Vagina (tissue), 2 donors: ENCODE data around the gene PAWR.

Source experiments
- POLR2A ChIP-seq, 2 donors: fragments of 450-650 bp; IDR thresholded peaks; one replicate each; pipeline ENCODE4 v1.6.1; 2017; ENCODE audit warnings: antibody characterized with exemption in 2 of 2, mild to moderate bottlenecking in 2 of 2, moderate library complexity in 2 of 2
- TF ChIP-seq, protein P1 (sequence below), 3 experiments: fragments of 450-650 bp in 2 of 3; fragments of 200-600 bp in 1 of 3; sonication (generic) in 1 of 3; IDR thresholded peaks; one replicate each; pipeline ENCODE4 v1.5.1; 2017 to 2019; ENCODE audit warnings: antibody characterized with exemption in 3 of 3, mild to moderate bottlenecking in 2 of 3, moderate library complexity in 2 of 3

DNA sequence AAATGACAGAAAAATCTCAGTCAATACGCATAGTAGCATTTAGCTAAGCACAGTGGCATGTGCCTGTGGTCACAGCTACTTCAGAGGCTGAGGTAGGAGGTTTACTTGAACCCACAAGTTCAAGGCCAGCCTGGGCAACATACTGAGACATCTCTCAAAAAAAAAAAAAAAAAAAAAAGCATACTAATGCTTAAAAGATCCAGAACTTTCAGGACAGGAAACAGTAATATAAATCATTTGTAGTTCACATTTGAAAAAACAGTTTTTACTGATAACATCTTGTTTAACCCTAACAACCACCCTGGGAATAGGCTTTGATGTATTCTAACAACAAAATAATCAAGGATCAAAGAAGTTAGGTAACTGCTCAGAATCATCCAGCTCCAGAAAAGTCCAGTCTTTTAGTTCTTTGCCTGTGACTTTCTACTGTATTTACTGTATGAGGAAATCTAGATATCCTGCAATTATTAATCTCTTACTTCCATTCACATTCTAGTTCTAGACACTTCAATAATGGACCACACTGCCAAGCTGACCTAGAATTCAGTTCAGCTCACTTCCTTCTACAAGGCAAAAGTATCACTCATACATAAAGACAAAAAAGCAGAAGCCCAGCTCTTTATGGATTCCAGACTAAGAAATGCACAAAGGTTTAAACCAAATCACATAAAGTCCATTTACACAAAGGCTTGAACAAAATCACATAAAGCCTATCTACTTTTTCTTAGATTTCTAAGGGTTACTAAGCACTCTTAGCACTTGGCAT lies 28.5 kb downstream of the PAWR start:
- TF ChIP-seq, protein P1, sequence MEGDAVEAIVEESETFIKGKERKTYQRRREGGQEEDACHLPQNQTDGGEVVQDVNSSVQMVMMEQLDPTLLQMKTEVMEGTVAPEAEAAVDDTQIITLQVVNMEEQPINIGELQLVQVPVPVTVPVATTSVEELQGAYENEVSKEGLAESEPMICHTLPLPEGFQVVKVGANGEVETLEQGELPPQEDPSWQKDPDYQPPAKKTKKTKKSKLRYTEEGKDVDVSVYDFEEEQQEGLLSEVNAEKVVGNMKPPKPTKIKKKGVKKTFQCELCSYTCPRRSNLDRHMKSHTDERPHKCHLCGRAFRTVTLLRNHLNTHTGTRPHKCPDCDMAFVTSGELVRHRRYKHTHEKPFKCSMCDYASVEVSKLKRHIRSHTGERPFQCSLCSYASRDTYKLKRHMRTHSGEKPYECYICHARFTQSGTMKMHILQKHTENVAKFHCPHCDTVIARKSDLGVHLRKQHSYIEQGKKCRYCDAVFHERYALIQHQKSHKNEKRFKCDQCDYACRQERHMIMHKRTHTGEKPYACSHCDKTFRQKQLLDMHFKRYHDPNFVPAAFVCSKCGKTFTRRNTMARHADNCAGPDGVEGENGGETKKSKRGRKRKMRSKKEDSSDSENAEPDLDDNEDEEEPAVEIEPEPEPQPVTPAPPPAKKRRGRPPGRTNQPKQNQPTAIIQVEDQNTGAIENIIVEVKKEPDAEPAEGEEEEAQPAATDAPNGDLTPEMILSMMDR (IDR thresholded peaks at IDR 0.05), result no peak
- TF ChIP-seq POLR2A (IDR thresholded peaks at IDR 0.05), result no peak
